HG03342 (cell line): ENCODE data around the gene EEF1A2.

Source experiments
- ATAC-seq: cut with Tn5 transposase; IDR thresholded peaks from one replicate; pipeline ENCODE4 v1.9.1; 2021; ENCODE audit warnings: mild to moderate bottlenecking, moderate library complexity; ENCODE audit not compliant: unreplicated experiment

EEF1A2 gene

GRCh38 chr20:63455568-63455859, 43.4 kb downstream of the EEF1A2 start:
- ATAC-seq, result no peak

DNA sequence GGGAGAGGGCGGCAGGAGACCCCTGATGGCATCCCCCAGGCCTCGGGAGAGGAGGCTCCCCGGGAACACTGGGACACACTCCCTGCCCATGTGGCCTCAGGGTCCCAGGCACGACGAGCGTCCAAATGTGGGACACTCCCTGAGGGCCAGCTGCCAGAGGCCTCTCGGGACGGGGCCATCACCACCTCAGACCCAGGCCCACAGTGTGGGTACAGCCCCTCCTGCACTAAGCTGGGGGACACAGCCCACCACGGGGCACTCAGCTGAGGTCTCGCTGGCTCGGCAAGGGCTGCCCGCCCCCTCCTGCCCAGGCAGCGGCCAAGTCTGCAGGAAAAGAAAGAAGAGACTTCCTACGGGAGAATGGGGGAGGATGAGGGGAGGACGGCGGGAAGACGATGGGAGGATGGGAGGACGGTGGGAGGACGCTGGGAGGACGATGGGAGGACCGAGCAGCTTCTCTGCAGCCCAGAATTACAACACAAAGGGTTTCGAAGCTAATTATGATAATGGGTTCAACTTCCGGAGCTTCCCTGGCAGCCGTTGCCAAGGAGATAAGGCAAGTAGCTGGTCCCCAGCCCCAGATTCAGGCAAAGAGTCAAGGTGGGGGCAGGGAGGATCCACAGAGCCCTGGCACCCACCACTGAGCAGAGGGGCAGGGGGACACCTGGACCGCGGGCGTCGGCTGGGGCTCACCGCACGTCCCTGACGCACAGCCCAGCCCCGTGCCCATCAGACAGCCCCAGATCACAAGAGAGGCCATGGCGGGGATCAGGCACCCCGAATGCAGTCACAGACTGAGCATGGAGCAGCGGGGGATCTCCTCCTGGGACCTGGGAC, 43.9 kb downstream of the EEF1A2 start:
- no peak for ATAC-seq

DNA sequence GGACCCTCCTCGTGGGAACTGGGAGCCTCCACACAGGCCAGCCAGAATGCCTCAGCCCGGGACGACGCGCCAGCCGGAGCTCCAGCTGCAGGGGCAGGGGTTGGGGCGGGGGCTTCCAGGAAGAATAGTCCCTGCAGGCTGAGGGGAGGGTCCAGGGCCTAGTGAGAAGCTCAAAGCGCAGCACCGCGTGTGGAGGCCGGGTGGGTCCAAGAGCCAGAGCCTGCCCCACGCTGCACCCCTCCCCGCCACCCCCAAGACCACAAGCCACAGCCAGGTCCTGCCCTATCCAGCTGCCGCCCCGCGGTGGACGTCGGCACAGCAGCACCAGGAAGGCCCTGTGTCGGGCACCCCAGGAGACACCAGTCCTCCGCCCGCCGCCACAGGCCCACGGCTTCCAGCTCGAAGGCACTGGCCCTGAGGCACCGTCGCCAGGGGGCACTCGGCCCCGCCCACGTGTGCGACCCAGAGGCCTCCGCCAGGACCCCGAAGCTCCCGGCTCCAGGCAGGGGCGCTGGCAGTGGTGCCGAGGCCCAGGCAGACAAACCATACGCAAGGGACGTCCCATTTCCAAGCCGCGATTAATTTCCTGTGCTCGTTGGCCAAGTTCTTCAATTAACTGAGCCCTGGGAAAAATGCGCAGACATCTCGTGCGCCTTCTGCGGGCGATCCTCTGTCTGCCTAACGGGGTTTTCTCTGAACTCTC, 45.9 kb downstream of the EEF1A2 start:
- ATAC-seq, result no peak

- ATAC-seq, result no peak
Observed at GRCh38 chr20:63452341-63452740, 46.5 kb downstream of the EEF1A2 start.

- ATAC-seq, result no peak
Observed at GRCh38 chr20:63451821-63452220, 47.1 kb downstream of the EEF1A2 start.

GRCh38 chr20:63449796-63450730, 48.8 kb downstream of the EEF1A2 start:
- ATAC-seq, result no peak

DNA sequence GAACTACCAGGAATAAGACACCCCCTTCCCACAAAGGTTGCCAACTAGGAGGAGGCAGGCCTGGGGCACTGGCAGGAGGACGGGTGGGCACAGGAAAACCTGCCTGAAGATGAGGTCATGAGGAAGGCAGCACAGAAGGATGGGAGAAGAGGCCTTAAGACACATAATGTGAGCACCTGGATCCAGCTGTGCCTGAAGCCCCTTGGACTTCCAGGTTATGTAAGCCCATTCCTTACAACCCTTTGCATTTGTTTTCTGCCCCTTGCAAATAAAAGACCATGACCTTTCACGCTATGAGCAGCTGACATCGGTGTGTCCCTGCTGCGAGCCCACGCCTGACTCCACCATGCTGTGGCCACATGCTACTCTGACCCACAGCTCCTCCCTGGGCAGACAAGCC, 49.9 kb downstream of the EEF1A2 start:
- ATAC-seq, result no peak

DNA sequence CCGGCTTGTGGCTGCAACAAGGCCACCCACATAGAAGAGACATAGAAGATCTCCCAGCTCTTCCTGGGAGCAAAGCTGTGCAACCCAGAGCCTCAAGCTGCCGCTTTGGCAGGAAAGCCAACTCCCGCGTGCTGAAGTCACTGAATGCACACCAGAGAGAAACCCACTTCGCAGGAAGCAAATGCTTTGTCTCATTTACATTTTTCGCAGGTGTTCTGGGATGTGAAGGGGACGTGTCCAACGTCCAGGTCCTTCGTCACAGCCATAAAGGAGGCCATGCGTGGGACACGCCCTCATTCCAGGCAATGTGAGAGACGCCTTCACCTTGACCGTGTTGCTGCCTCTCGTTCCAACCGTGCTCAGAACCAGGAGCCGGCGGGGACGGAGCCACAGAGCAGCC, 50.9 kb downstream of the EEF1A2 start:
- ATAC-seq, result no peak

DNA sequence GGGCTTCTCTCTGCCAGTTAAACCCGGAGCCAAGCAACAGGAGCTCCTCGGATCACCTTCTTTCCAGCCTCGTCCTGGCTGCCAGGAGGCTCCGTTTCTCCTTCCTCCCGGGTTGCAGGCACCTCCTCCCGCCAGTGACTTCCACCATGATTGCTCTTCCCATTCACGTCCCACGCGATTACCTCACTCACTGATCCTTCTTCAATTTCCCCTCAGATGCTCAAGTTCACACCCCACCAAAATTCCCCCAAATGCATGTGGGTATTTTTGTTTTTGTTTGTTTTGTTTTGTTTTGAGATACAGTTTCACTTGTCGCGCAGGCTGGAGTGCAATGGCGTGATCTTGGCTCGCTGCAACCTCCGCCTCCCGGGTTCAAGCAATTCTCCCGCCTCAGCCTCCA, 51.6 kb downstream of the EEF1A2 start:
- no peak for ATAC-seq

DNA sequence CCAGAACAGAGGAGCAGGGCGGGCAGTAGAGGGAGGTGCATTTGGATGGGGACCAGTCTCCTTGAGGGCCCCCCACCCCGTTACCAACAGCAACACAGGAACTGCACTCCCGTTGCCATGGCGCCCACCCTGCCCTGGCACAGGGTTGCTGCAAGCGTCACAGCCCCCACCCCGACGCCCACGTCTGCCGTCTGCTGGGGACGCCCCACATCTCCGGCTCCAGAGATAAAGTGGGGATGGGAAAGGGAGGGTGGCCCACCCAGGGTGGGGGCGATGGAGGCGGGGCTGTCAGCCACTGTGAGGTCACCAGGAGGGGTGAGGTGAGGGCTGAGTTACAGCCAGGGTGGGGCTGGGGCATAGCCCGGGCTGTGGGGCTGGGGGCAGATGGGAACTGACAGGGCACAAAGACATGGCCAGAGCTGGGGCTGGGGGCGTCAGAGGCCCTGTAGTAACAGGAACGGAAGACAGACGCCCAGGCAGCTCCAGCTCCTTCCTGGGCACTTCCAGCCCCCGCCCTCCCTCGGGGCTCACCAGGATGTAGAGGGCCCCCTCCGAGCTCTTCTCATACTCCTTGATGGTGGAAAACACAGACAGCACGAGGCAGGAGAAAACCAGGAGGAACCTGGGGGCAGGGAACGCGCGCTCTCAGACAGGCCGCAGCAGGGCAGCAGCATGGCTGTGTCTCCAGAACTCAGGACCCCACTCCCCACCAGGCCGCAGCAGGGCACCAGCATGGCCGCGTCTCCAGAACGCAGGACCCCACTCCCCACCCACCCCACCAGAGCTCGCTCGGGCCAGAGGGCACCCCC, 52.5 kb downstream of the EEF1A2 start:
- no peak for ATAC-seq

- no peak for ATAC-seq
Observed at GRCh38 chr20:63445075-63445734, 53.7 kb downstream of the EEF1A2 start.

DNA sequence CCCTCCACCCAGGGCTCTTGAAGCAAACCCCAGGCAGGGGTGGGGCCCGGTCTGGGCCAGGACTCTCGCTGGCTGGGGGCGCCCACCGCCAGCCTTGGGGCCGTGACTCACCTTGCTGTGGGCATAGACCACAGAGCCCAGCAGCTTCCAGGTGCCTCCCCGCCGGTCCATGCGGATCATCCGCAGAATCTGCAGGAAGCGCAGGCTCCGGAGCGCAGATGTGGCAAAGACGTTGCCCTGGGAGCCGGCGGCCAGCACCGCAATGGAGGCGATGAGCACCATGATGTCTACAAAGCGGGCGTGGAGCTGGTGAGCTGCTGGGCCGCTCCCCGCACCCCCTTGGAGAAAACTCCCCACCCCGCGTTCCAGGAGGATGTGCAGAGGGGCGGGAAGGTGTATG, 54.3 kb downstream of the EEF1A2 start:
- ATAC-seq, result no peak

- no peak for ATAC-seq
Observed at GRCh38 chr20:63443606-63444395, 55.1 kb downstream of the EEF1A2 start.

GRCh38 chr20:63442100-63442493, 56.8 kb downstream of the EEF1A2 start:
- no peak for ATAC-seq

DNA sequence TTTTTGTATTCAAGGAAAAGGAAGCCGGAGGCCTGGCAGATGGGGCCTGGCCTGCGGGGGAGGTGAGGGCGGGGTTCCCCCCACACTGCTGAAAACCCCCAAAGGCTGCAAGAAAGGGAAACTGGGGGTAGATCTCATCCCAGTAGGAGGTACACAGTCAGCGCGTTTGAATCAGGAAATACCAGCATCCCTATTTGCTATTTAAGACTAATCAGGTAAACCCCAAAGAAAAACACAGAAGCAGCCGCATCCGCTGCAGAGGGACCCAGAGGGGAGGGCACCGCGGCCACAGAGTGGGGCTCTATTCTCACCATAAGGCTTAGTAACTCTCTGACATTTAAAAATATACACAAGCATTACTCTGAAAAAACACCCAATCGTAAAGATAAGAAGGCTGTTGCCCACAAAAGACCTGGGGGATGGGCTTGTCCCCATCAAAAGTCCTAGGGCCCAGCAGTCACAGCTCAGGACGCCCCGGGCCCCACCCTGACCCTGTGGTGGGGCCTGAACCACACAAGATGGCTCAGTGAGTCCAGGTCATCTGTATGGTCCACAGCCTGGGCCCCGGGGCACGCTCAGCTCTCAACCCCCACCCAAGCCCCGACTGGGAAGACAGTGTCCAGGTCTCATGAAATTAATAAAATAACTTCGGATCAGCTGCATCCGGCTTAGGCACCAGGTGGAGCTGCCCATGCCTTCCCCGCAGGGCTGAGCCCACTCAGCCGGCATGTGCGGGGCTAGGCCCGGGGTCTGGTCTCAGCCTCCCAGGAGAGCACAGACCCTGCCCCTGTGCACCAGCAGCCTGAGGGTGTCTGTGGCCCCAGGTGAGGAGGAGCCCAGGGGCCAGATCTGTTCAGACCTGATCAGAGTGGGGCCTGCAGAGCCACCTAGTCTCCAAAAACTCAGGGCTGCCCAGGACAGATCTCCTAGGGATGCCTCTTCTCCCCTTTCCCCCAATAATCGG, 57.5 kb downstream of the EEF1A2 start:
- no peak for ATAC-seq

- no peak for ATAC-seq
Observed at GRCh38 chr20:63440366-63440955, 58.4 kb downstream of the EEF1A2 start.

GRCh38 chr20:63439866-63440265, 59.0 kb downstream of the EEF1A2 start:
- ATAC-seq, result no peak

DNA sequence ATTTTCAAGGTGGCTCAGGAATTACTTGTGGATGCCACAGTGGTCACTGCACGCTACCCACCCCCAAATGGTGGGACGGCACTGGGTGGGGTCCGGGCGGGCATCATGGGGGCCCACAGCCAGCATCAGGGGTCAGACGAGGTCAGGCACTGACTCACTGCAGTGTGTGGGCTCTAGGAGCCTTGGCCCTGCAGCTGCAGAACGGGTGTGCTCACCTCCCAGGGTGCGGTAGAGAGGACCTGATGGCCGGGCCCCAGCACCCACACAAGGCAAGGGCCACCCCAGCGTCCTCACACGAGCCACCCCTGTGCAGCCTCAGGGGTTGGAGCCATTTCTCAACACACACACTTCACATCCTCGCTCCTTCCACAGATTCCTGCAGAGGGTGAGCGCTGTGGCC, 60.8 kb downstream of the EEF1A2 start:
- no peak for ATAC-seq
